GM21717 (cell line): ENCODE data around the gene COPZ1.
"Not testable (repeated sequence)": the region's sequence is repeated elsewhere in the genome, so short reads cannot be mapped to it uniquely, and the experiment has no call there.

Source experiments
- ATAC-seq: cut with Tn5 transposase; IDR thresholded peaks from one replicate; pipeline ENCODE4 v1.9.1; 2021; ENCODE audit warnings: mild to moderate bottlenecking, moderate library complexity; ENCODE audit not compliant: unreplicated experiment

Gene COPZ1

GRCh38 chr12:54330442-54330841 is 5.5 kb downstream of the COPZ1 start:
- no peak for ATAC-seq

- no peak for ATAC-seq
These were observed 6.5 kb downstream of the COPZ1 start for GRCh38 chr12:54331461-54331860.

GRCh38 chr12:54333420-54334034 is 8.6 kb downstream of the COPZ1 start:
- ATAC-seq = no peak

- no peak for ATAC-seq
These were observed 12.4 kb downstream of the COPZ1 start for GRCh38 chr12:54337280-54337842.

GRCh38 chr12:54337854-54338650 is 13.1 kb downstream of the COPZ1 start:
- ATAC-seq = no peak

GRCh38 chr12:54338698-54339296 is 13.9 kb downstream of the COPZ1 start:
- no peak for ATAC-seq

- ATAC-seq = no peak
These were observed 15.9 kb downstream of the COPZ1 start for GRCh38 chr12:54340846-54341245.

GRCh38 chr12:54341378-54342300 is 16.7 kb downstream of the COPZ1 start:
- ATAC-seq = no peak

GRCh38 chr12:54349036-54349435 is 24.1 kb downstream of the COPZ1 start:
- no peak for ATAC-seq

- ATAC-seq = no peak
These were observed 24.7 kb downstream of the COPZ1 start for GRCh38 chr12:54349679-54350078.

GRCh38 chr12:54350743-54351142 is 25.8 kb downstream of the COPZ1 start:
- ATAC-seq = no peak

- ATAC-seq = no peak
These were observed 26.4 kb downstream of the COPZ1 start for GRCh38 chr12:54351341-54351740.

GRCh38 chr12:54352022-54352531 is 27.1 kb downstream of the COPZ1 start:
- no peak for ATAC-seq

- no peak for ATAC-seq
These were observed 28.3 kb downstream of the COPZ1 start for GRCh38 chr12:54352891-54353874.

GRCh38 chr12:54354271-54354670 is 29.3 kb downstream of the COPZ1 start:
- ATAC-seq = not testable (repeated sequence)

- ATAC-seq = no peak
These were observed 30.3 kb downstream of the COPZ1 start for GRCh38 chr12:54355104-54355815.

- no peak for ATAC-seq
These were observed 31.3 kb downstream of the COPZ1 start for GRCh38 chr12:54356228-54356627.

GRCh38 chr12:54356951-54357356 is 32.0 kb downstream of the COPZ1 start:
- no peak for ATAC-seq
